IPS-18c (cell line): ENCODE results near the gene ARL16.

ENCODE experiments used
- H3K4me3 ChIP-seq: 2 replicates; pipeline ENCODE4 v1.7.0; 2013; ENCODE audit warnings: low read depth, mild to moderate bottlenecking, low read length, moderate library complexity; ENCODE audit not compliant: insufficient read depth
- H3K9me3 ChIP-seq: one replicate; pipeline ENCODE4 v1.6.1; 2013; ENCODE audit warnings: mild to moderate bottlenecking, low read length, moderate library complexity; ENCODE audit not compliant: control insufficient read depth, insufficient read depth

The ARL16 gene

DNA sequence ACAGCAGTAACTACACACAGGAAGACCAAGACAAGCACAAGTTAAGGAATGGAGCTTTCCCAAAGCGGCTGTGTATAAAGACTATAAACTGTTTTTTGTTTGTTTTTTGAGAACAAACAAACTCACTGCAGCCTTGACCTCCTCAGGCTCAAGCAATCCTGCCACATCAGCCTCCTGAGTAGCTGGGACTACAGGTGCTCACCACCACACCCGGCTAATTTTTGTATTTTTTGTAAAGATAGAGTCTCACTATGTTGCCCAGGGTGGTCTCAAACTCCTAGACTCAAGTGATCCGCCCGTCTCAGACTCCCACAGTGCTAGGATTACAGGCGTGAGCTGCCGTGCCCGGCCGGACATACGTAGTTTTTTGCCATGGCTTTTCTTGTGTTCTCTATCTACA is 23.2 kb downstream of the ARL16 start:
- Histone ChIP-seq H3K4me3 (no peak overlapping the region), H3K9me3 (peaks cover 5% of the 10 kb centered on the region)

DNA sequence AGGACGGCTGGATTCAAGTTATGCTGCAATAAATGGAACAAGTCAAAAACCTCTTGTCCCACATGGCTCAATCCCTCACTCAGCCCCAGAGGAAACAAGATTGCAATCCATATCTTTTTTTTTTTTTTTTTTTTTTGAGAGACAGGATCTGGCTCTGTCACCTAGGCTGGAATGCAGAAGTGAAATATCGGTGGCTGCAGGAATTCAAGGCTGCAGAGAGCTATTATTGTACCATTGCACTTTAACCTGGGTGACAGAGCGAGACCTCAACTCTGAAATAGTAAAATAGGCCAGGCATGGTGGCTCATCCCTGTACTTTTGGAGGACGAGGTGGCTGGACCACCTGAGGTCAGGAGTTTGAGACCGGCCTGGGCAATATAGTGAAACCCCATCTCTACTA is 24.6 kb downstream of the ARL16 start:
- no peak overlapping the region for H3K4me3 ChIP-seq

DNA sequence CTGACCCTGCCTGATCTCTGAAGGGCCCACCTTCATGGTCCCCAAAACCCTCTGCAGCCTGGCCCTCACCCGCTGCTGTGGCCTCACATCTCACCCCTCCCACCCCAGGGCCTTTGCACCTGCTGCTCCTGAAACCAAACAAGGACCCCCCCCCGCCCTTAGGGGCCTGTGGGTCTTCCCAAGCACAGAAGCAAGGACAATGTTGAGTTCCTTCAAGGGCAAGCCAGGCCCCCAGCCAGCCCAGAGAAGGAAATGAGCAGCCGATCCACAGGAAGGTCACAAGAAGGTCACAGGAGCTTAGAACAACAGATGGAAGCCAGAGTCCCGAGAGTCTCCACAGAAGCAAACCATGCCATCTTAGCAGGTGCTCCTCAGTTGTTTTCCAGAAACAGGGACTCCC is 26.8 kb downstream of the ARL16 start:
- Histone ChIP-seq H3K9me3 (peaks cover 2% of the 10 kb centered on the region), H3K4me3 (no peak overlapping the region)

More for the DNA sequence above, 24.6 kb downstream of the ARL16 start:
- peaks cover 5% of the 10 kb centered on the region for H3K9me3 ChIP-seq

DNA sequence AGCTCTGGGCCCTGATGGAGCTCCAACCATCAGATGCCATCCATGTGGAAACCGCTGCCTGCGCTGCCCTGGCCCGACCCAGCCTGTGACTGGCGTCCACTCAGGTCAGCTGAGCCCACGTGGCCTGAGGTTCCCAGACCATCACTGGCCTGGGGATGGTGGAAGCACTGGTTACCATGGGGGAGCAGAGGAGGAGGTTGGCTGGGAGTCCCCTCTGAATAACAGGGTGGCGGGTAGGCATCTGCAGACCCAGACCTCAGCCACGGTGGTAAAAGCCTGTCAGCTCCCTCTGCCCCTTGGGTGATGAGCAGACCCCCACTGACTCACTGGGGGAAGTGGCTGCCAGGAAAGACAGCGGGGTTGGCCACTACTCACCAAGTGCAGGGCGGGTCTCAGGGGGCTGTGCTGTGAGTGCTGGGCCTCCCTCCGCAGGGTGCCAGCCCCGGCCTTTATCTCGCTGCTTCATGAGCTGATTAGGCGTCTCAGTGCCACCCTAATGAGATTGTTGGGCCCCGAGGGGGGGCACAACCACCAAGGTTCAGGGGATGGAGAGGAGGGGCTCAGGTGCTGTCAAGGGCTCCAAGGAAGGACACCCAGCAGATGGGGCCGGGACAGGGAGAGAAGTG is 27.4 kb downstream of the ARL16 start, which contains the start of gene PDE6G:
PDE6G (minus strand) TSS at position 425 of the 626 bp plus-strand sequence. CDS start 3,237 bp downstream, outside the sequence.
- Histone ChIP-seq H3K9me3 (peaks cover 2% of the 10 kb centered on the region), H3K4me3 (no peak within 1 kb of the TSS)

DNA sequence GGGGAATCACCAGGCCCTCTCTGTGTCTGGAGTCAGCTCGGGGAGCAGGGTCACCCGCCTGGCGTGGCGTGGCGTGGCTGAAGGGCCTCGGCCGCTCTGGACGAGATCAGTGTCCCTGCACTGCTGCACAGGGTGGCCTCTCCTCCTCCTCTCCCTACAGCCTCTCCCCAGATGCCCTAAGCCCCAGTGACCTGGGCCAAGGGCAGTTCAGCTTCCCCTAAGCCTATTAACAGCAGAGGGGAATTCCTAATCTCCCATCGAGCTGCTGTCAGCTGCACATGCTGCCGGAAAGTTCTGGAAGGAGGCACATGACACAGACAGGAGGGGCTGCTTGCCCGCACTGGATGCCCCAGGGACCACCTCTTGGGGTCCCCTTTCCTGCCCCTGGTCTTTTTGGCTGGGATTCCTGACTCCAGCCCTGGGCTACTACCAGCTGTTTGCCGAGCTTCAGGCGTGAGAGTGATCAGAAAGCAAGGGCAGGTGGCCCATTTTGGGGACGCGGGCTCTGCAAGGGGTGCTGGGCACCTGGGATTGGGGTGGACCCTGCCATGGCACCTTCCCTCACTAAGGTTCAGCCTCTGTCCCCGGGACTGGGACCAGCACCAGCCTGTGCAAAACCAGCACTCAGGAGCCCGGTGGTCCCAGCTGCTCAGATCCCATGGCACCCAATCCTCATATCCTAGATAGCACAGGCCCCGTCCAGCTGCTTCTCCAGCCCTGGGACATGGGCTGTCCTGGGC is 28.0 kb downstream of the ARL16 start:
- Histone ChIP-seq H3K4me3 (no peak overlapping the region), H3K9me3 (peaks cover 2% of the 10 kb centered on the region)

DNA sequence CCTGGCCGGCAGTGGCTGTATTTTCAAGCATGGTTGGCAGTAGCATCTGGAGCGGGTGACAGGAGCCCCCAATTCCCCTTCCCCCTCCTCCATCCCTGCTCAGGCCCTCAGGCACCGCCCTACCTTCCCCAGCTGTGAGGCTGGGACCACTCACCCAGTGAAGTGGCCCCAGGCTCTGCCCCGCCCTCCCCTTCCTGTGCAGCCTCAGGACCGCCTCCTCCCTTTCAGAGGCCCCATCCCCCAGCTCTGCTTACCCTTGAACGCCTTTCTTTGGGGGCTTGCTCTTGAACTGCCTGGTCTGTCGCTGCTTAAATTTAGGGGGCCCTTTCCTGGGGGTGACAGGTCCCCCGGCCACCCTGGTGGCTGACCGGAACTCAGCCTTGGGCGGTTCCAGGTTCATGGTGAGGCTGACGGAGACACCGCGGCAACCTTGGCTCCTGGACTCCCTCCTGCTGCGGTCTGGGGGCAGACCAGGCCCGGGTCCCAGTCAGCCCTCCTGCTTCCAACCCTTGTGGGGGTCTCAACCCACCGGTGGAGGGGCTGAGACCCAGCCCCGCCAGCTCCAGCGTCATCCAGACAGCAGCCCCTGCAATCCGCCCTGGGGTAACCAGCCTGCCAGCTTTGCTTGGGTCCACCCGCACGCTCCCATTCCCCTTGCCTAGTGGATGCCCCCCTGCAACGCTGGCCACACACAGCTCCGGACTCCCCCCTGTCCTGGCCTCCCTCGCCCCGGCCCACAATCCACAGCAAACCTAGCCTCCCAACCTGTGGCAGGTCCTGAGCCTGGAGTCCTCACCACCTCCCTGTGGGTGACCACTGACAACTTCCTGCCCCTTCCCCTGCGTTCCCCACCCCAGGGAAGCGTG is 30.5 kb downstream of the ARL16 start:
- peak overlapping the region; percentile 20; the same call in 1 of the 2 replicates for H3K4me3 ChIP-seq
- H3K9me3 ChIP-seq: peaks cover 2% of the 10 kb centered on the region

DNA sequence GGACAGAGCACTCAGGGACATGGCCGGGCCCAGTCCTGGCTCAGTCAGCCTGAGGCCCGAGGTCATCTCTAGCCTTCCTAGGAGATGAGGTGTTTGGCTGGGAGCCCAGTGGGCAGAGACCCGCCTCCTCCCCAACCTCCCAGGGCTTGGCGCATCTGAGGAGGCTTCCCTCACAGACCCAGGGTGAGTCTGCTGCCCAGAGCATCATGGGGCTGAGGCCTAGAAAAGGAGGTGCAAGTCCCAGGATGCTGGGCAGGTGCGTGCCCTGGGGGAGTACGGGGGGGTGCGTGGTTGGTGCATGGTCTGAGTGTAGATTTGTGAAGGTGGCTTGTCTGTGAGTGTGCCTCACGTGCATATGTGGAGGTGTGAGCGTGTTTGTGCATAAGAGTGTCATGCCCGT is 31.9 kb downstream of the ARL16 start:
- H3K4me3 ChIP-seq: no peak overlapping the region

DNA sequence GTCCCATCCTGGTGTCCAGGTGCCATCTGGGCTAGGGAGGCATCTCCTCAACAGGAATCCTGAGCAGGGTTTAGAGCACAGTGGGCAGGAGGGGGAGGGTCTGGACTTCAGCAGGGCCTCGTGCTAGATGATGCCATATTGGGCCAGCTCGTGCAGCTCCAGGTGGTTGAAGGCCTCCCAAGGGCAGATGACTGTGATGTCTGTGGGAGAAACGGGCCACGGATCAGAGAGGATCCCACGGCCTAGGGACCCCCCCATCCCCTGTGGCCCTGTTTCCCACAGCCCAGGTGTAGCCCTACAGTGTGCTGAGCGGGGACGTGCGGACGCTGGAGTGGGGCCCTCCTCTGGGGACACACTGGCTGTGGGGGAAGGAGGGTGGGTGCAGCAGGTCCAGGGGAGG is 32.6 kb downstream of the ARL16 start:
- Histone ChIP-seq H3K9me3 (peaks cover 2% of the 10 kb centered on the region), H3K4me3 (no peak overlapping the region)

More for the DNA sequence above, 31.9 kb downstream of the ARL16 start:
- H3K9me3 ChIP-seq: peaks cover 2% of the 10 kb centered on the region

DNA sequence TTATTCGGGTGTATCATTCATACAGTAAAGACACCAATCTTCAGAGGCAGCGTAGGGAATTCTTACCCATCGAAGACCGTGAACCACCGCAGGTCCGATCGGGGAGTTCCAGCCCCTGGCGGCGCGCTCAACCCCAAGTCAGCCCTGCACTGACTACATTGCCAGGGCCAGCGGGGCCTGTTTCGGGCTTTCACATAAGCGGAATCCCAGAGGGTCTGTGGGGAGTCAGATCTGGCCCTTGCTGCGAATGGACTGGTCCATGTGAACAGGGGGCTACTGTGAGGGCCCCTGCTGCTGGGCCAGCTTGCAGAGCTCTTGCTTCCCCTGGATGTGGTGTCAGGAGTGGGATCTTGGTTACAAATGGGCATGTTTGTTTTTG is 34.9 kb downstream of the ARL16 start:
- H3K4me3 ChIP-seq: peak overlapping the region; percentile 44; the same call in 1 of the 2 replicates
- H3K9me3 ChIP-seq: peaks cover 1% of the 10 kb centered on the region

DNA sequence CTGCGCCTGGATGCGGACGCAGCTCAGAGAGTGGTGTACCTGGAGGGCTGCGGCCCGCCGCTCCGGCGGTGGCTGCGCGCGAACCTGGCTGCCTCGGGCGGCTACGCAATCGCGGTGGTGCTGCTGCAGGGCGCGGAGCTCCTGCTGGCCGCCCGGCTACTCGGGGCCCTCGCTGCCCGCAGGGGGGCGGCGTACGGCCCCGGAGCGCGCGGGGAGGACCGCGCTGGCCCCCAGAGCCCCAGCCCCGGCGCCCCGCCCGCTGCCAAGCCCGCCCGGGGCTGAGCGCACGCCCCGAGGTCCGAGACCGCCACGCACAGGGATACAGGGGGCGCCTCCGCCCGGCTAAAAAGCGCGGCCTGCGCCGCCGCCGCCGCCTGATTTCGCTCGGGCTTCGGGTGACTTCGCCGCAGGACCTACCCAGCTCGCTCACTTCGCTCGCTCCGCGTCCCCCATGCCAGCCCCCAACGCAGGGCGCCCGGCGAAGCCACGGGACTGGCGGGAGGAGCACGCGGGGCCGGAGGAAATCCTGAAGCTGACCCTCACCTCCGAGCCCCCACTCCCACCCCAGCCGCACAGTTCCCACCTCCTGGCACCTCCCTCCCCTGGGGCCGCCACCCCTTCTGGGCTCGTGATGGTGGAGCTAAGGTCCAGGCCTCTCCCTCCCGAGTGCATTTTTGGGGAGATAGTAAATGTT is 35.4 kb downstream of the ARL16 start:
- H3K9me3 ChIP-seq: no peaks in the 10 kb centered on the region
- H3K4me3 ChIP-seq: peak overlapping the region; percentile 44

DNA sequence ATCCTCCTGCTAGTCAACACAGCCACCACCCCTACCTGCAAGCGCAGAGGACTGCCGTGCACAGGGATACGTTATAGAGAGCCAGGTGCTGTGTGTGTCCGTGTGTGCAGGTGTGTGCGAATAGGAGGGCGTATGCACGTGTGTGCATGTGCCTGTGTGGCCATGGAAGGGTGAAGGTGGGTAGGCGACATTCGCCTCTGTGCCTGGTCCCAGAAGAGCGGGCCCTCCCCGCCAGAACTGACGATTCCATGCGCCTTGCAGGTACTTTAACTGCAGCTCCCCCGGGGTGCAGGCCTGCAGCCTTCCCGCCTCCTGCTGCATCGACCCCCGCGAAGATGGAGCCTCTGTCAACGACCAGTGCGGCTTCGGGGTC is 36.0 kb downstream of the ARL16 start:
- peak overlapping the region; percentile 44 for H3K4me3 ChIP-seq
- H3K9me3 ChIP-seq: no peaks in the 10 kb centered on the region

DNA sequence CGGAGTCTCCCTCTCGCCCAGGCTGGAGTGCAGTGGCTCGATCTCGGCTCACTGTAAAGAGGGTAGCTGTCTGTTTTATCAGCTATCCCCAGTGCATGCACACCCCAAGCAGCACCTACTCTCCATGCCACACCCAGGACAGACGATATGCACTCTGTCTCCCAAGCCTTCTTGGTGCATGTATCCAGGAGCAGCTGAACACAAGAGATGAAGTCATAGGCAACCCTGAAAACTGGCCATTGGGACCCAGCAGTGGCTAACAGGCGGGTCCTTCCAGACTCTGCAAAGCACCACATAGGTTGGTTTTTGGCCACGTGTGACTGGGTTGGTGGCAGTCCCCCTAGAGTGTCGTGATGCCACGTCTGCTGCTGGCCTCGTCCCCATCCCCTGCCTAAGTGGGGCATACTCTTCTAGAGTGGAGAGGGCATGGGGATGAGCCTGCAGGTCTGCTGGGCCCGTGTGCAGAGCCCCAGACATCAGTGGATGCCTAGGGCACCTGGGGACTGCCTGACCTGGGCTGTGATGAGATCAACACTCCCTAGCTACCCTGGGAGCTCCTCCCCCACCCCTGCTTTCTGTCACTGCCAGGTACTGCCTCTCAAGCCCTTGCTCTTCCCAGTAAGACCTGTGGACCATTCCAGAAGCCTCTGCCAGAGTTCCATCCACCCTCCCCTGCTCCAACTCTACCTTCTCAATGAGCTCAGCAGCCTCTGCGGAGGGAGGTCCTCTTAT is 36.6 kb downstream of the ARL16 start:
- Histone ChIP-seq H3K4me3 (0 out of 2 replicates have a peak overlapping the region, but pooled peaks have one; percentile 44), H3K9me3 (no peaks in the 10 kb centered on the region)

DNA sequence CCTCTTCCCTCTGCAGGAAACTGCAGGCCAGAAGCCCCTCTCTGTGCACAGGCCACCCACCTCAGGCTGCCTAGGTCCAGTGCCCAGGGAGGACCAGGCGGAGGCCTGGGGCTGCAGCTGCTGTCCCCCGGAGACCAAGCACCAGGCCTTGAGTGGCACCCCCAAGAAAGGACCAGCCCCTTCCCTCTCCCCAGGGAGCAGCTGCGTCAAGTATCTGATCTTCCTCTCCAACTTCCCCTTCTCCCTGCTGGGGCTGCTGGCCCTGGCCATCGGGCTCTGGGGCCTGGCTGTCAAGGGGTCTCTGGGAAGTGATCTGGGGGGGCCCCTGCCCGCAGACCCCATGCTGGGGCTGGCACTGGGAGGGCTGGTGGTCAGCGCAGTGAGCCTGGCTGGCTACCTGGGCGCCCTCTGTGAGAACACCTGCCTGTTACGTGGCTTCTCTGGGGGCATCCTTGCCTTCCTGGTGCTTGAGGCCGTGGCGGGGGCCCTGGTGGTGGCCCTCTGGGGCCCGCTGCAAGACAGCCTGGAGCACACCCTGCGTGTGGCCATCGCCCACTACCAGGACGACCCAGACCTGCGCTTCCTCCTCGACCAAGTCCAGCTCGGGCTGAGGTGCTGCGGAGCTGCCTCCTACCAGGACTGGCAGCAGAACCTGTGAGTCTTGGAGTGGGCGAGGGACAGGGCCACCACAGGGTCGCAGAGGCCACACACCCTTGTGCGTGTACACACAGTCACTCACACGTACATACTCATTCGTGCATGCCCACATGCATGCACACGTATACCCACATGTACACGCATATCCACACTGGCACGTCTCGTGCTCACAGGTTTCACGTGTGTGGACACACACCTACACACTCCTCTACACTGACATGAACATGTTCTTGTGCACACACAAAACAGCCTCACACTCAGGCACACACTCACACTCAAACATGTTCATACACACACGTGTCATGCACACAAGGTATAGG is 38.3 kb downstream of the ARL16 start:
- Histone ChIP-seq H3K9me3 (no peaks in the 10 kb centered on the region), H3K4me3 (no peak overlapping the region)

DNA sequence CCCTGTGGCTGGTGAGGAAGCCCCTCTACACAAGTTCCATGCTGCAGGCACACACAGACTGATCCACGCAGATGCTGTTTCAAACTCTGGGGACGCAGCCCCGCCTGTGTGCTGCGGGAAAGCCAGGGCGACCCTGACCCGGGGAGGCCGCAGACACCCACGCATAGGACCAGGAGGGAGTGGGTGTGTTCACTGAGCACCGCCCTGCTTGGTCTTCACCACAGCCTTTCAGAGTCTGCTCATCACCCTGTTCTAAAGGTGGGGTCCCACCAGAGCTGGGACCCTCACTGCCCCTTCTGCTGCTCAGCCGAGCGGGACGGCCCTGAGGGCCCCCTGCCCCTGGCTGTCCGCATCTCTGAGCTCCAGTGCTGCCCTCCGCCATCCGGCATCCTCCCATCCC is 39.1 kb downstream of the ARL16 start:
- H3K9me3 ChIP-seq: no peaks in the 10 kb centered on the region

DNA sequence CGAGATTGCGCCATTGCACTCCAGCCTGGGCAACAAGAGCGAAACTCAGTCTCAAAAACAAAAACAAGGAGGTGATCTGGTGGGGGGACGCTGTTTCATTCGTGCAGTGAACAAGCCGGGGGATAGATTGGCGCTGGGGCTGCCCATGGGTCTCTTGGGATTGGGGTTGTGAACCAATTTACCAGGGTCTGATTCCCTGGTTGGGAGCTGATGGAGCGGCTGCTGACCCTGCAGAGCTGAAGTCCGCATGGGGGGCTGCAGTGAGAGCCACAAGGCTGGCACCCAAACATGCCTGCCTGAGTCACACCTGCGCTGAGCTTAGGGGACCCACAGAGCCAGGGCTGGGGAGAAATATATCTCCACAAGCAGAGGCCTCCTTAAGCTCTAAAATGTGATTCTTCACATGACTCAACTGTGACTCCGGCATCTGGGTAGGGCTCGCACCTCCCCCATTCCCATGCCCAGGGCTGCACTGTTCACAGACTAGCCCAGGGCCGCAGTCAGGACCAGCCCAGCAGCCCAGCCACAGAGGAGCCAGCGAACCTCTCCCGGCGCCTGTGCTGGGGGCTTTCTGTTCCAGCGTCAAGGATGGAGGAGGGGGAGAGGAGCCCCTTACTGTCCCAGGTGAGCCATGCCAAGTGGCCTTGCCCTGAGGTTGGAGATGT is 41.6 kb downstream of the ARL16 start:
- Histone ChIP-seq H3K9me3 (no peaks in the 10 kb centered on the region), H3K4me3 (no peak overlapping the region)

More for the DNA sequence above, 39.1 kb downstream of the ARL16 start:
- H3K4me3 ChIP-seq: no peak overlapping the region
